Thyroid gland (tissue), 4 donors: Measurements from ENCODE around the gene ACTG2. TPM values are rescaled to one million over a fixed set of nuclear protein-coding genes. Genes with fewer than 3 reads are reported as not detected.

Source experiments
- DNase-seq, 2 donors: peaks; one replicate each; pipeline ENCODE4 v3.0.0-alpha.2; 2019
- H3K27ac ChIP-seq, 3 donors: fragments of 200-600 bp; sonication (generic); 1 replicate in 2 of 3; 2 replicates in 1 of 3; pipeline ENCODE4 v1.5.1; 2016 to 2019; ENCODE audit warnings: mild to moderate bottlenecking in 1 of 3, moderate library complexity in 1 of 3
- H3K27me3 ChIP-seq: fragments of 200-600 bp; sonication (generic); one replicate; pipeline ENCODE4 v1.5.1; 2019
- H3K36me3 ChIP-seq, 2 donors: fragments of 200-600 bp; sonication (generic); one replicate each; pipeline ENCODE4 v1.5.1; 2016 to 2019
- H3K4me1 ChIP-seq, 2 donors: fragments of 200-600 bp; sonication (generic); one replicate each; pipeline ENCODE4 v1.5.1; 2017 to 2019
- H3K4me3 ChIP-seq, 3 donors: fragments of 200-600 bp; sonication (generic); replicated peaks in 1 of 3; 1 replicate in 2 of 3; 2 replicates in 1 of 3; pipeline ENCODE4 v1.5.1; 2016; ENCODE audit warnings: mild to moderate bottlenecking in 1 of 3
- H3K9me3 ChIP-seq: fragments of 200-600 bp; sonication (generic); one replicate; pipeline ENCODE4 v1.5.1; 2017
- CTCF ChIP-seq, 6 experiments: fragments of 200-600 bp in 3 of 6; fragments of 450-650 bp in 3 of 6; sonication (generic) in 3 of 6; IDR thresholded peaks; one replicate each; pipeline ENCODE4 v1.5.1; 2016 to 2019; ENCODE audit warnings: antibody characterized with exemption in 6 of 6, mild to moderate bottlenecking in 2 of 6, inconsistent platforms in 1 of 6, moderate library complexity in 1 of 6
- POLR2A ChIP-seq, 2 donors: fragments of 450-650 bp; IDR thresholded peaks; one replicate each; pipeline ENCODE4 v1.6.1; 2017; ENCODE audit warnings: antibody characterized with exemption in 2 of 2, mild to moderate bottlenecking in 2 of 2, moderate library complexity in 1 of 2
- WGBS, 2 donors: methylation state at CpG; one replicate each; pipeline ENCODE4 v1.1.5; 2017; 5-methylcytosine and 5-hydroxymethylcytosine counted together
- intact Hi-C: fragments of 100-400 bp; cut with DNase I; formaldehyde crosslinking; loops from one replicate; pipeline ENCODE4 v1.15.1; 2023
- total RNA-seq, 4 donors: library from RNA; depleted of rRNA; stranded (reverse); fragments of >200 nt; gene quantifications; one replicate each; pipeline ENCODE4 v1.2.3, GENCODE V29; 2016

The ACTG2 gene
- total RNA-seq, 4 donors from 2014 or later: 1.5 to 24.4 (median 2.3) TPM

- H3K27me3 ChIP-seq: no peaks in the 10 kb centered on the region
Measured at GRCh38 chr2:73928963-73929347, 36.1 kb downstream of the ACTG2 start.

GRCh38 chr2:73930386-73930785, 37.6 kb downstream of the ACTG2 start:
- no peak overlapping the region for H3K27ac ChIP-seq
- no peak for DNase-seq
- H3K4me3 ChIP-seq: no peak overlapping the region
- intact Hi-C loops: no loop called here
- H3K4me1 ChIP-seq: peaks cover 14 to 20% of the 10 kb centered on the region in 2 donors
- no peak for TF ChIP-seq POLR2A (IDR thresholded peaks at IDR 0.05)
- TF ChIP-seq CTCF (IDR thresholded peaks at IDR 0.05): no peak
- H3K36me3 ChIP-seq: peaks cover 0 to 7% of the 10 kb centered on the region in 2 donors
- no peaks in the 10 kb centered on the region for H3K9me3 ChIP-seq
- WGBS, 2 donors: 81 to 89% methylated on average over 2 of the region's 2 CpGs
- no peaks in the 10 kb centered on the region for H3K27me3 ChIP-seq

More at GRCh38 chr2:73928963-73929347, 36.1 kb downstream of the ACTG2 start:
- intact Hi-C loops: loop anchor here (10.0 kb wide), 1 partner anchor 76 kb away; no protein-coding TSS in a partner anchor
- peaks cover 0 to 7% of the 10 kb centered on the region in 2 donors for H3K36me3 ChIP-seq
- H3K9me3 ChIP-seq: no peaks in the 10 kb centered on the region
- TF ChIP-seq POLR2A (IDR thresholded peaks at IDR 0.05): no peak
- TF ChIP-seq CTCF (IDR thresholded peaks at IDR 0.05): no peak
- no peak overlapping the region for H3K27ac ChIP-seq
- H3K4me3 ChIP-seq: no peak overlapping the region
- no peak for DNase-seq
- peaks cover 14 to 20% of the 10 kb centered on the region in 2 donors for H3K4me1 ChIP-seq
- WGBS, 2 donors: 90 to 93% methylated on average over 2 of the region's 2 CpGs

- TF ChIP-seq CTCF (IDR thresholded peaks at IDR 0.05): no peak
- TF ChIP-seq POLR2A (IDR thresholded peaks at IDR 0.05): no peak
- WGBS, 2 donors: 91 to 94% methylated on average over 7 of the region's 7 CpGs
- no peak overlapping the region for H3K27ac ChIP-seq
Measured at GRCh38 chr2:73931531-73932500, 39.0 kb downstream of the ACTG2 start.

GRCh38 chr2:73933194-73933593, 40.4 kb downstream of the ACTG2 start:
- no peak overlapping the region for H3K4me3 ChIP-seq
- H3K9me3 ChIP-seq: no peaks in the 10 kb centered on the region
- TF ChIP-seq CTCF (IDR thresholded peaks at IDR 0.05): no peak
- H3K27me3 ChIP-seq: no peaks in the 10 kb centered on the region
- 90% methylated on average over 3 of the region's 3 CpGs for WGBS, 2 donors
- intact Hi-C loops: no loop called here
- peaks cover 4 to 8% of the 10 kb centered on the region in 2 donors for H3K4me1 ChIP-seq
- DNase-seq: no peak
- peaks cover 0 to 7% of the 10 kb centered on the region in 2 donors for H3K36me3 ChIP-seq
- no peak overlapping the region for H3K27ac ChIP-seq

More at GRCh38 chr2:73931531-73932500, 39.0 kb downstream of the ACTG2 start:
- no peak for DNase-seq
- Histone ChIP-seq H3K9me3 (no peaks in the 10 kb centered on the region), H3K4me3 (no peak overlapping the region), H3K36me3 (peaks cover 0 to 7% of the 10 kb centered on the region in 2 donors), H3K27me3 (no peaks in the 10 kb centered on the region), H3K4me1 (peaks cover 10 to 17% of the 10 kb centered on the region in 2 donors)
- intact Hi-C loops: no loop called here

- peaks cover 0 to 7% of the 10 kb centered on the region in 2 donors for H3K36me3 ChIP-seq
- no peak for TF ChIP-seq POLR2A (IDR thresholded peaks at IDR 0.05)
- TF ChIP-seq CTCF (IDR thresholded peaks at IDR 0.05): no peak
- no peaks in the 10 kb centered on the region for H3K4me1 ChIP-seq
- intact Hi-C loops: no loop called here
- H3K9me3 ChIP-seq: no peaks in the 10 kb centered on the region
- H3K4me3 ChIP-seq: no peak overlapping the region
- H3K27me3 ChIP-seq: no peaks in the 10 kb centered on the region
- DNase-seq: no peak
- no peak overlapping the region for H3K27ac ChIP-seq
Measured at GRCh38 chr2:73935641-73936040, 42.8 kb downstream of the ACTG2 start.
